Loucy (cell line): ENCODE measurements around the gene GPR78.

Source experiments
- H2AFZ ChIP-seq: fragments of 200-600 bp; sonication (generic); 2 replicates; pipeline ENCODE4 v1.6.0; 2016; ENCODE audit warnings: antibody characterized with exemption, mild to moderate bottlenecking, low read length, moderate library complexity
- H3F3A ChIP-seq: fragments of 200-600 bp; 2 replicates; pipeline ENCODE4 v1.6.0; 2016; ENCODE audit warnings: antibody characterized with exemption, low read depth, mild to moderate bottlenecking
- H3K27me3 ChIP-seq: fragments of 200-600 bp; sonication (generic); 2 replicates; pipeline ENCODE4 v1.6.1; 2014; ENCODE audit warnings: low read length, mild to moderate bottlenecking; ENCODE audit not compliant: insufficient read depth, poor library complexity, severe bottlenecking
- H3K36me3 ChIP-seq: fragments of 200-600 bp; sonication (generic); 2 replicates; pipeline ENCODE4 v1.6.1; 2016; ENCODE audit warnings: low read length; ENCODE audit not compliant: insufficient read depth
- H3K4me1 ChIP-seq: fragments of 200-600 bp; sonication (generic); 2 replicates; pipeline ENCODE4 v1.5.1; 2014; ENCODE audit warnings: low read length, mild to moderate bottlenecking; ENCODE audit not compliant: insufficient read depth, poor library complexity, severe bottlenecking
- H3K4me2 ChIP-seq: fragments of 200-600 bp; sonication (generic); 2 replicates; pipeline ENCODE4 v1.6.0; 2014; ENCODE audit warnings: antibody characterized with exemption, low read length, low read depth, mild to moderate bottlenecking; ENCODE audit not compliant: poor library complexity, severe bottlenecking
- H3K4me3 ChIP-seq: fragments of 200-600 bp; sonication (generic); 2 replicates; pipeline ENCODE4 v1.5.1; 2014; ENCODE audit warnings: low read length, mild to moderate bottlenecking, mixed read lengths; ENCODE audit not compliant: poor library complexity, severe bottlenecking
- H3K79me2 ChIP-seq: fragments of 200-600 bp; sonication (generic); 2 replicates; pipeline ENCODE4 v1.6.1; 2014; ENCODE audit warnings: low read length; ENCODE audit not compliant: insufficient read depth
- H3K9ac ChIP-seq: fragments of 200-600 bp; sonication (generic); 2 replicates; pipeline ENCODE4 v1.6.0; 2014; ENCODE audit warnings: mild to moderate bottlenecking, low read depth, low read length, moderate library complexity; ENCODE audit not compliant: poor library complexity, severe bottlenecking
- H3K9me2 ChIP-seq: fragments of 200-600 bp; sonication (generic); replicated peaks from 2 replicates; pipeline ENCODE4 v1.6.1; 2016; ENCODE audit warnings: low read depth, low read length, mixed read lengths
- H3K9me3 ChIP-seq: fragments of 200-600 bp; sonication (generic); 2 replicates; pipeline ENCODE4 v1.6.1; 2014; ENCODE audit warnings: mild to moderate bottlenecking, antibody characterized with exemption, low read length, low read depth; ENCODE audit not compliant: insufficient read depth
- H4K20me1 ChIP-seq: fragments of 200-600 bp; sonication (generic); 2 replicates; pipeline ENCODE4 v1.6.0; 2014; ENCODE audit warnings: antibody characterized with exemption, low read length, mild to moderate bottlenecking; ENCODE audit not compliant: insufficient read depth, poor library complexity, severe bottlenecking
- CTCF ChIP-seq: fragments of 200-600 bp; sonication (generic); conservative IDR thresholded peaks from 2 replicates; pipeline ENCODE4 v1.5.1; 2014; ENCODE audit warnings: mild to moderate bottlenecking, antibody characterized with exemption, low read length
- EZH2phosphoT487 ChIP-seq: fragments of 200-600 bp; IDR thresholded peaks from 2 replicates; pipeline ENCODE4 v1.6.1; 2018; ENCODE audit warnings: antibody characterized with exemption, mild to moderate bottlenecking, moderate library complexity, borderline replicate concordance

The GPR78 gene

GRCh38 chr4:8614365-8615193 is 34.4 kb downstream of the GPR78 start:
- no peak overlapping the region for H3K4me3 ChIP-seq
- H3K4me1 ChIP-seq = no peaks in the 10 kb centered on the region
- H3F3A ChIP-seq = no peaks in the 10 kb centered on the region
- peaks cover 8% of the 10 kb centered on the region; the same call in 1 of the 2 replicates for H3K9me3 ChIP-seq
- no peaks in the 10 kb centered on the region for H4K20me1 ChIP-seq
- H2AFZ ChIP-seq = no peak overlapping the region
- H3K9ac ChIP-seq = no peak overlapping the region
- H3K36me3 ChIP-seq = no peaks in the 10 kb centered on the region
- H3K79me2 ChIP-seq = no peaks in the 10 kb centered on the region
- TF ChIP-seq EZH2phosphoT487 (no peak), CTCF (no peak)
- H3K4me2 ChIP-seq = no peak overlapping the region
- H3K27me3 ChIP-seq = no peaks in the 10 kb centered on the region
- H3K9me2 ChIP-seq = no peaks in the 10 kb centered on the region

- Histone ChIP-seq H3K79me2 (no peaks in the 10 kb centered on the region), H3K36me3 (no peaks in the 10 kb centered on the region), H3K4me1 (no peaks in the 10 kb centered on the region), H3K9ac (no peak overlapping the region), H4K20me1 (no peaks in the 10 kb centered on the region), H3K4me2 (no peak overlapping the region), H3K4me3 (no peak overlapping the region), H3K9me2 (no peaks in the 10 kb centered on the region), H2AFZ (no peak overlapping the region), H3F3A (no peaks in the 10 kb centered on the region), H3K9me3 (peaks cover 8% of the 10 kb centered on the region; the same call in 1 of the 2 replicates), H3K27me3 (no peaks in the 10 kb centered on the region)
- TF ChIP-seq EZH2phosphoT487 (no peak), CTCF (no peak)
Measured at GRCh38 chr4:8615366-8615765, 35.2 kb downstream of the GPR78 start.

GRCh38 chr4:8615921-8616787 is 36.0 kb downstream of the GPR78 start:
- H3K9me3 ChIP-seq = peaks cover 8% of the 10 kb centered on the region; the same call in 1 of the 2 replicates

More at GRCh38 chr4:8615921-8616787, 36.0 kb downstream of the GPR78 start:
- TF ChIP-seq CTCF = no peak
- no peak for TF ChIP-seq EZH2phosphoT487
- Histone ChIP-seq H3F3A (no peaks in the 10 kb centered on the region), H3K4me2 (no peak overlapping the region), H3K4me3 (no peak overlapping the region), H3K4me1 (no peaks in the 10 kb centered on the region), H3K79me2 (no peaks in the 10 kb centered on the region), H3K36me3 (no peaks in the 10 kb centered on the region), H2AFZ (no peak overlapping the region), H3K9ac (no peak overlapping the region), H3K9me2 (no peaks in the 10 kb centered on the region), H3K27me3 (no peaks in the 10 kb centered on the region), H4K20me1 (no peaks in the 10 kb centered on the region)
